HG03432 (cell line): ENCODE data around the gene EPHA7.

Source experiments
- ATAC-seq: cut with Tn5 transposase; IDR thresholded peaks from one replicate; pipeline ENCODE4 v1.9.1; 2021; ENCODE audit warnings: mild to moderate bottlenecking, moderate library complexity; ENCODE audit not compliant: unreplicated experiment

Gene EPHA7

GRCh38 chr6:93329301-93330000 lies 89.9 kb downstream of the EPHA7 start:
- ATAC-seq: no peak

GRCh38 chr6:93327857-93328256 lies 91.5 kb downstream of the EPHA7 start:
- ATAC-seq: no peak

GRCh38 chr6:93325761-93326160 lies 93.6 kb downstream of the EPHA7 start:
- no peak for ATAC-seq

GRCh38 chr6:93323630-93324029 lies 95.7 kb downstream of the EPHA7 start:
- ATAC-seq: no peak

GRCh38 chr6:93322651-93323050 lies 96.7 kb downstream of the EPHA7 start:
- no peak for ATAC-seq

GRCh38 chr6:93319304-93319703 lies 100.1 kb downstream of the EPHA7 start:
- no peak for ATAC-seq

GRCh38 chr6:93318121-93318520 lies 101.2 kb downstream of the EPHA7 start:
- ATAC-seq: no peak

- no peak for ATAC-seq
Measured at GRCh38 chr6:93317592-93317991, 101.8 kb downstream of the EPHA7 start.

- no peak for ATAC-seq
Measured at GRCh38 chr6:93307505-93308409, 111.6 kb downstream of the EPHA7 start.

- ATAC-seq: no peak
Measured at GRCh38 chr6:93305088-93305487, 114.3 kb downstream of the EPHA7 start.

GRCh38 chr6:93304505-93304904 lies 114.9 kb downstream of the EPHA7 start:
- ATAC-seq: no peak

- ATAC-seq: no peak
Measured at GRCh38 chr6:93300661-93301060, 118.7 kb downstream of the EPHA7 start.

- ATAC-seq: no peak
Measured at GRCh38 chr6:93299622-93300021, 119.7 kb downstream of the EPHA7 start.

GRCh38 chr6:93295631-93296030 lies 123.7 kb downstream of the EPHA7 start:
- no peak for ATAC-seq

- ATAC-seq: no peak
Measured at GRCh38 chr6:93294879-93295278, 124.5 kb downstream of the EPHA7 start.

GRCh38 chr6:93293872-93294271 lies 125.5 kb downstream of the EPHA7 start:
- ATAC-seq: no peak

GRCh38 chr6:93293460-93293859 lies 125.9 kb downstream of the EPHA7 start:
- no peak for ATAC-seq

GRCh38 chr6:93282521-93283031 lies 136.8 kb downstream of the EPHA7 start:
- no peak for ATAC-seq

- no peak for ATAC-seq
Measured at GRCh38 chr6:93278241-93278640, 141.1 kb downstream of the EPHA7 start.

- no peak for ATAC-seq
Measured at GRCh38 chr6:93272896-93273295, 146.5 kb downstream of the EPHA7 start.

- ATAC-seq: no peak
Measured at GRCh38 chr6:93272211-93272610, 147.1 kb downstream of the EPHA7 start.
